ENCODE data around the gene WDR20.
"Not testable (repeated sequence)": the region's sequence is repeated elsewhere in the genome, so short reads cannot be mapped to it uniquely, and the experiment has no call there.

Gene WDR20

DNA sequence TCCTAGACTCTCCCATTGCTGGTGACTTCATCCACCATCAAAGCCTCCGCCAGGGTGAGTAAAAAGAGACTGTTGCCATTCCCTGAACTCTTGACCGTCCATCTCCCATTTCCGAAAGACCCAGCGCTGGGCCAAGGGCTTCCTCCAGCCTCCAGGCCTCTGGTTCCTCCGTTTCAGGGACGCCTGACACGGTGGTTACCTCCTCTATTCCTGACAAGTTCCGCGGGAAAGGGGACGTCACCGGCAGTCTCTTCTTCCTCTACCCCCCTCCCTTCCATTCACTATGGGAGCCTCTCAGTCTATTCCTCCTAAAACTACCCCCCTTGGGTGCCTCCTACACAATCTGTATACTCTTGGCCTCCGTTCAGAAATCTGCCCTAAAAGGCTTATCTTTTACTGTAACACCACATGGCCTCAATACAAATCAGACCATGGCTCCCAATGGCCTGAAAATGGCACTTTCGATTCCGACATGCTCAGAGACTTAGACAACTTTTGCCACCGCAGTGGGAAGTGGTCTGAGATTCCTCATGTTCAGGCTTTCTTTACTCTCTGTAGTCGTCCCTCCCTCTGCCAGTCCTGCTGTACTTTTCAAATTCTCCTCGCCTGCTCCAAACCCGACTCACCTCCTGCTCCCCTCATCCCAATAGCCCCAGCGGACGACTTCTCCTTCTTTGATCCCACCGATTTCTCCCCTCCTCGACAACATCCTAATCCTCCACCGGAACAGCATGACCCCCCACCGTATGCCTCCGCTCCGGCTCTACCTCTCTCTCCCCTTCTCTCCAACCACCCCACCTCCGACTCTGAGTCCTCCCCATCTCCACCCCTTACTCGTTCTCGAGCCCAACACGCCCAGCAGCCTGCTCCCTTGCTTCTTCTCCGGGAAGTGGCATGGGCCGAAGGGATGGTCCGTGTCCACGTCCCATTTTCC lies 94.9 kb downstream of the WDR20 start:
- no peak for DNase-seq (ENCODE audit: low read depth in 4 of 4, low spot score in 1 of 4)

DNA sequence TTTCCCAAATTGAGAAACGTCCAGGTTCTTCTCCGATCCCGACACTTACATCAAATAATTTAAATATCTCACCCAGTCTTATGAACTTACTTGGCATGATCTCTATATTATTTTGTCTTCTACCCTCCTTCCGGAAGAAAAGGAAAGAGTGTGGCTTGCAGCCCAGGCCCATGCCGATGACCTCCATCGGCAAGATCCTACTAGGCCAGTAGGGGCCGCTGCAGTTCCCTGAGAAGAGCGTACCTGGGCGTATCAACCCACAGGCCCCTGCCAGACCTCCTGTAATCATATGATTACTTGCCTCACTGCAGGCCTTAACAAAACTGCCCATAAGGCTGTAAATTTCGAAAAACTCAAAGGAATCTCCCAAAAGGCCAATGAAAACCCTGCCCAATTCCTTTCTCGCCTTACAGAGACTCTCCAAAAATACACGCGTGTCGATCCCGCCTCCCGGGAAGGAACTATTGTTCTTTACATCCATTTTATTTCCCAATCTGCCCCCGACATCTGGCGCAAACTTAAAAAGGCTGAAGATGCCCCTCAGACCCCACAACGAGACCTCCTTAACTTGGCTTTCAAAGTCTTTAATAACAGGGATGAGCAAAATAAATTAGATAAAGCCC lies 95.7 kb downstream of the WDR20 start:
- DNase-seq (ENCODE audit: low read depth in 4 of 4, low spot score in 1 of 4) = peak; percentile 44 to 73 (median 56)

- DNase-seq (ENCODE audit: low read depth in 4 of 4, low spot score in 1 of 4) = no peak
Observed at GRCh38 chr14:102236026-102236425, 96.3 kb downstream of the WDR20 start.

GRCh38 chr14:102238131-102238530 lies 98.4 kb downstream of the WDR20 start:
- no peak for DNase-seq (ENCODE audit: low read depth in 4 of 4, low spot score in 1 of 4)

DNA sequence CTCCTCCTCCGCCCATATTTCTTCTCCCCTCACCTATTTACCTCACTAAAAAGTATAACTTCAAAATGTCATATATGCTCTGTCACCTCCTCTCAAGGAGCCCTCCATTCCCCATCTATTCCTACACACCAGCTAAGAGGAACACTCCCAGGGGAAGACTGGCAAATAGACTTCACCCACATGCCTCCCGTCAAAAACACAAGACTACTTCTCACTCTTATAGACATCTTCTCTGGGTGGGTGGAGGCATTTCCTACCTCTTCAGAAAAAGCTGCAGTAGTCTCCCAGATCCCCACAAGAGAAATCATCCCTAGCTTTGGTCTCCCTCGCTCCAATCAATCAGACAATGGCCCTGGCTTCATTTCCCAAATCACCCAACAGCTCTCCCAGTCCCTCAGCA lies 99.1 kb downstream of the WDR20 start:
- DNase-seq (ENCODE audit: low read depth in 4 of 4, low spot score in 1 of 4) = no peak

DNA sequence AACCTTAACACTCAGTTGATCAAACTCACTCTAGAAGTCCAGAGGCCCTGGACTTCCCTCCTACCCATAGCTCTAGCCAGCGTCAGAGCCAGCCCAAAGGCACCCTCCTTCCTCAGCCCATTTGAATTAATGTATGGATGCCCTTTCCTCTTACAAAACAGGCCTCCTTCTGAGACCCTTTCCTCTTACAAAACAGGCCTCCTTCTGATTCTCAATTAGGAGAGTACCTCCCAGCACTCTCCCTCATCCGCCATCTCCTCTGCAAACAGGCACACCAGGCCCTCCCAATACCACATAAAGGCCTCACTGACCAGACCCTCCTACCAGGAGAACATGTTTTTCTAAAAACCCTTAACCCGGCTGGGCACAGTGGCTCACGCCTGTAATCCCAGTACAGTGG lies 99.5 kb downstream of the WDR20 start:
- no peak for DNase-seq (ENCODE audit: low read depth in 4 of 4, low spot score in 1 of 4)

- DNase-seq (ENCODE audit: low read depth in 4 of 4, low spot score in 1 of 4) = not testable (repeated sequence)
Observed at GRCh38 chr14:102240481-102240880, 100.8 kb downstream of the WDR20 start.

GRCh38 chr14:102241147-102241546 lies 101.5 kb downstream of the WDR20 start:
- no peak for DNase-seq (ENCODE audit: low read depth in 4 of 4, low spot score in 1 of 4)

DNA sequence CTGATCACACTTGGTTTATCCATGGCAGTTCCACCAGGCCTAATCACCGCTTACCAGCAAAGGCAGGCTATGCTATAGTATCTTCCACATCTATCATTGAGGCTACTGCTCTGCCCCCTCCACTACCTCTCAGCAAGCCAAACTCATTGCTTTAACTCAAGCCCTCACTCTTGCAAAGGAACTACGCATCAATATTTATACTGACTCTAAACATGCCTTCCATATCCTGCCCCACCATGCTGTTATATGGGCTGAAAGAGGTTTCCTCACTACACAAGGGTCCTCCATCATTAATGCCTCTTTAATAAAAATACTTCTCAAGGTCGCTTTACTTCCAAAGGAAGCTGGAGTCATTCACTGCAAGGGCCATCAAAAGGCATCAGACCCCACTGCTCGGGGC lies 104.1 kb downstream of the WDR20 start:
- not testable (repeated sequence) for DNase-seq (ENCODE audit: low read depth in 4 of 4, low spot score in 1 of 4)

GRCh38 chr14:102246071-102246470 lies 106.4 kb downstream of the WDR20 start:
- no peak for DNase-seq (ENCODE audit: low read depth in 4 of 4, low spot score in 1 of 4)

DNA sequence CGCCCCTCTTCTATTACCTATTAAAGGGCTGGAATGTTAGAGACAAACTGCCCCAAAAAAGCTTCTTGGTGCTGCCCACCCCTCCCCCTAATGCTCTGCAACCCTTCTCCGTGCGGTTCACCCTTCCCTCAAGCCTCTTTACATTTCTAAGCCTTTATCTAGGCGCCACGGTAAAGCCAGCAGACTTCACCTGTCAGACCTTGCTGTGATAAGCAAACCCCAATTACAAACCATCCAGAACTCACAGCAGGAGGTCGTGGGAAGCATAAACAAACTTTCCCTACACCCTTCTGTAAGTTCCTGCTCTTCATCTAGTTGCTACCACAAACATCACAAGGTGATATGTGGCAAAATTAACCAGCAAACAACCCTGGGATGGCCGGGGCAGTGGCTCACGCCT lies 108.4 kb downstream of the WDR20 start:
- DNase-seq (ENCODE audit: low read depth in 4 of 4, low spot score in 1 of 4) = no peak

DNA sequence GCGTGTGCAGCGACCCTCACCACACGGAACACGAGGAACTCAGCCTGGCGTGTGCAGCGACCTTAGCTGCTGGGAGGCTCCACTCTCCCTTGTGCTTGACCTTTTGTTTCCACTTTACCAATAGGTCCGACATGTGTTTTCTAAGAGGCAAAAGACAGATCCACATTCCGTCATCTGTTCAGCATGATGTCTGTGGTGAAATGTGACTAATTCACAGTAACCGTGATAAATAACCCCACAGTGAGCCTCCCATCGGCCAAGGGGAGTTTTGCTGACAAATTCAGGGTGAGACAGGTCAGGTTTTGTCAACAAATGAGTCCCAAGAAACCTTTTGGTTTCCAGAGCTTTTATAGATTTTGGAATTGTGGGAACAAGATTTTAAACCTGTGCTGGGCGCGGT lies 109.3 kb downstream of the WDR20 start:
- no peak for DNase-seq (ENCODE audit: low read depth in 4 of 4, low spot score in 1 of 4)

- no peak for DNase-seq (ENCODE audit: low read depth in 4 of 4, low spot score in 1 of 4)
Observed at GRCh38 chr14:102249981-102250380, 110.3 kb downstream of the WDR20 start.

GRCh38 chr14:102250636-102251035 lies 110.9 kb downstream of the WDR20 start:
- no peak for DNase-seq (ENCODE audit: low read depth in 4 of 4, low spot score in 1 of 4)

DNA sequence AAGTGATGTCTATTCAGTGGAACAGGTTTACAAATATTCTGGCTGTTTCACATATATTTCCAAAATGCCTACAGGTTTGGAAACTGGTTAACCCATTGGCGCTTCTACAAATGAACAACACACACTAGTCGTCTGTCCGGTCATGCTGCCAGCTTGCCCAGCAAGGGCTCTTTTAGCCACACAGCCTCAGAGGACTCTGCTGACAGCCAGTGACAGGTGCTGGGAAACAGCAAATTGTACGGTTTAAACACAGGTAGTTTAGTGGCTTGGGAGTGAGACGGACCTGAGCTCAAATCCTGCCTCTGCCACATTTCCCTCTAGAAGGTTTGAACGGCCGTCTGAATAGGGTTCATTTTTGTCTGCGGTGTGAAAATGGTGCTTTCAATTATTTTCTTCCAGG lies 111.5 kb downstream of the WDR20 start:
- no peak for DNase-seq (ENCODE audit: low read depth in 4 of 4, low spot score in 1 of 4)

GRCh38 chr14:102252834-102253801 lies 113.4 kb downstream of the WDR20 start:
- DNase-seq (ENCODE audit: low read depth in 4 of 4, low spot score in 1 of 4) = no peak

- no peak for DNase-seq (ENCODE audit: low read depth in 4 of 4, low spot score in 1 of 4)
Observed at GRCh38 chr14:102255401-102256190, 115.9 kb downstream of the WDR20 start.

- DNase-seq (ENCODE audit: low read depth in 4 of 4, low spot score in 1 of 4) = no peak
Observed at GRCh38 chr14:102256716-102257115, 117.0 kb downstream of the WDR20 start.

DNA sequence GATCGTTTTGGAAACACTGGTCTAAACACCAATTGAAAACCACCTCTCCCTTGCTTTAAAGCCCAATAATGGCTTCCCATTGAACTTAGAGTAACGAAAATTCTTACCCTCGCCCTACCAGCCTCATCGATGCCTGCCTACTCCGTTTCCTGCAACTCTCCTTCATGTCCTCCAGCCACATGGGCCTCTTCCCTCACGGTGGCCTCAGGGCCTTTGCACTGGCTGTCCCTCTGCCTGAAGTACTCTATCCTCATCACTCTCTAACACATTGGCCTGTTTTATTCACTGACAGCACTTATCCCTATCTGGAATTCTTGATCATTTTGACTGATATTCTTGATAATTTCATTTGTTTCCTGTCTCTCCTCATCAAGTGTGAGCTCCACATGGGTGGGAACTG lies 118.4 kb downstream of the WDR20 start:
- DNase-seq (ENCODE audit: low read depth in 4 of 4, low spot score in 1 of 4) = no peak
